PC-3 (cell line): Measurements from ENCODE around the gene NECAP2. TPM values are rescaled to one million over a fixed set of nuclear protein-coding genes. Genes with fewer than 3 reads are reported as not detected.

Experiments used
- ATAC-seq: fragments of 200-7000 bp; cut with Tn5 transposase; 2 replicates; pipeline ENCODE4 v1.9.1; 2020; ENCODE audit warnings: mild to moderate bottlenecking, moderate library complexity
- BruUV-seq: library from RNA; stranded (reverse); fragments of 400-500 nt; replicated peaks from 2 replicates; lab custom pipeline; 2021; lab: Mats Ljungman, UMichigan
- CTCF ChIA-PET: fragments of 300-600 bp; sonication (Branson Sonifier 250); formaldehyde crosslinking; loops from one replicate; lab custom pipeline; 2022; ENCODE audit warnings: antibody characterized with exemption; lab: Charles Lee
- POLR2A ChIA-PET: fragments of 300-600 bp; sonication (Branson Sonifier 250); formaldehyde crosslinking; loops from one replicate; lab custom pipeline; 2022; ENCODE audit warnings: antibody characterized with exemption; ENCODE audit not compliant: unreplicated experiment; lab: Charles Lee
- DNase-seq: peaks from one replicate; pipeline ENCODE4 v3.0.0-alpha.2; 2015
- H2AFZ ChIP-seq: fragments of 300-600 bp; sonication (generic); 2 replicates; pipeline ENCODE4 v1.6.0; 2016; ENCODE audit warnings: antibody characterized with exemption, low read length
- H3F3A ChIP-seq: fragments of 300-600 bp; sonication (generic); one replicate; pipeline ENCODE4 v1.6.0; 2017; ENCODE audit warnings: antibody characterized with exemption, low read length, control low read depth, mild to moderate bottlenecking; ENCODE audit not compliant: unreplicated experiment
- H3K27ac ChIP-seq: fragments of 300-600 bp; sonication (generic); 2 replicates; pipeline ENCODE4 v1.5.1; 2016; ENCODE audit warnings: mild to moderate bottlenecking, low read length
- H3K27me3 ChIP-seq: fragments of 300-600 bp; sonication (generic); 2 replicates; pipeline ENCODE4 v1.6.1; 2016; ENCODE audit warnings: low read length, mixed read lengths
- H3K36me3 ChIP-seq: fragments of 300-600 bp; sonication (generic); 2 replicates; pipeline ENCODE4 v1.6.1; 2016; ENCODE audit warnings: low read depth, mixed run types, low read length, mixed read lengths
- H3K4me1 ChIP-seq: fragments of 300-600 bp; sonication (generic); 2 replicates; pipeline ENCODE4 v1.5.1; 2016; ENCODE audit warnings: low read length; ENCODE audit not compliant: insufficient read depth
- H3K4me2 ChIP-seq: fragments of 300-600 bp; sonication (generic); 2 replicates; pipeline ENCODE4 v1.6.0; 2016; ENCODE audit warnings: low read length
- H3K4me3 ChIP-seq: fragments of 300-600 bp; sonication (generic); 2 replicates; pipeline ENCODE4 v1.5.1; 2016; ENCODE audit warnings: mild to moderate bottlenecking, low read length, mixed read lengths
- H3K79me2 ChIP-seq: fragments of 300-600 bp; sonication (generic); 2 replicates; pipeline ENCODE4 v1.6.1; 2017; ENCODE audit warnings: low read length, mixed read lengths
- H3K9ac ChIP-seq: fragments of 300-600 bp; sonication (generic); 2 replicates; pipeline ENCODE4 v1.6.0; 2016; ENCODE audit warnings: mild to moderate bottlenecking, low read length
- H3K9me2 ChIP-seq: fragments of 300-600 bp; sonication (generic); replicated peaks from 2 replicates; pipeline ENCODE4 v1.6.1; 2016; ENCODE audit warnings: mixed run types, low read length, mixed read lengths
- H3K9me3 ChIP-seq: fragments of 300-600 bp; sonication (generic); 2 replicates; pipeline ENCODE4 v1.6.1; 2016; ENCODE audit warnings: low read length, mixed read lengths
- H4K20me1 ChIP-seq: fragments of 300-600 bp; sonication (generic); 2 replicates; pipeline ENCODE4 v1.6.1; 2016; ENCODE audit warnings: low read length, mixed read lengths
- EZH2 ChIP-seq: fragments of 300-600 bp; sonication (generic); IDR thresholded peaks from one replicate; pipeline ENCODE4 v1.6.1; 2017; ENCODE audit warnings: antibody characterized with exemption, mild to moderate bottlenecking, low read length; ENCODE audit not compliant: unreplicated experiment
- EZH2phosphoT487 ChIP-seq: fragments of 300-600 bp; sonication (generic); IDR thresholded peaks from 2 replicates; pipeline ENCODE4 v1.6.1; 2018; ENCODE audit warnings: mild to moderate bottlenecking, antibody characterized with exemption, low read length, borderline replicate concordance
- intact Hi-C: fragments of 100-400 bp; cut with micrococcal nuclease; formaldehyde crosslinking; loops from 2 replicates; pipeline ENCODE4 v1.9.0; 2023
- total RNA-seq: library from RNA; depleted of rRNA; stranded (reverse); fragments of >200 nt; gene quantifications from 2 replicates; pipeline ENCODE4 v1.2.3, GENCODE V29; 2014
- TF ChIP-seq, protein P1 (sequence below): fragments of 300-600 bp; sonication (generic); conservative IDR thresholded peaks from 2 replicates; pipeline ENCODE4 v1.5.1; 2017; ENCODE audit warnings: antibody characterized with exemption, low read depth, mild to moderate bottlenecking, low read length

The NECAP2 gene
- total RNA-seq, 1 experiment from 2014 or later = 65.0 TPM

DNA sequence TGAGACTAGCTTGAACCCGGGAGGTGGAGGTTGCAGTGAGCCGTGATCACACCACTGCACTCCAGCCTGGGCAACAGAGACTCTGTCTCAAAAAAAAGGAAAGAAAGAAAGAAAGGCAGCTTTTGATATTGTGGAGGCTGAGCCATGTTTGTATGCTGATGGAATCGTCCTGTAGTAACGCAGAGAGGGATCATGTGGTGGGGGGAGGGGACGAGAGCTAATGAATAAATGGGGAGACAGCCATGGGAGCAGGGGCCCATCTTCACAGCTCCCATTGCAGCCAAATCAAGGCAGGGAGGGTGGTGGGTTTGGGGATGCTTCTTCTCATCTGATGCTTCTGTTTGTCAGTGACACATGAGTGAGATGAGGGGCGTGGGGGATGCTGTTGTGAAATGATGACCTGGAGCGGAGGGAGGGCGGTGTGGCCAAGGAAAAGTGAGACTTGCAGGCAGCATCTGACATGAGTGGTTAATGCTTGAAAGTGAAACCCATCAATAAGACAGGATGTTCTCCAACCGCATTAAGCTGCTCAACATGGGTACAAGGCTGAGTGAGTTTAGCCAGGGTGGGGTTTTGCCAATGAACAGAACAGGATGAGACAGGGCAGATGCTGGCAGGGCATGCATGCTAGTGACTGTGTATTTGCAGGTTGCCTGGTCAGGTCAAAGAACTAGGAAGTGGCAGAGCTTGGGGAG, 20.0 kb upstream of the NECAP2 start:
- CTCF ChIA-PET = no interaction called here
- DNase-seq (no peak), ATAC-seq (no peak)
- H3F3A ChIP-seq = no peaks in the 10 kb centered on the region
- no peaks in the 10 kb centered on the region for H3K9me2 ChIP-seq
- no peaks in the 10 kb centered on the region for H3K79me2 ChIP-seq
- no peak overlapping the region for H3K27ac ChIP-seq
- H3K36me3 ChIP-seq = no peaks in the 10 kb centered on the region
- H3K9me3 ChIP-seq = no peaks in the 10 kb centered on the region
- no peak overlapping the region for H3K9ac ChIP-seq
- H3K4me3 ChIP-seq = no peak overlapping the region
- TF ChIP-seq, protein P1, sequence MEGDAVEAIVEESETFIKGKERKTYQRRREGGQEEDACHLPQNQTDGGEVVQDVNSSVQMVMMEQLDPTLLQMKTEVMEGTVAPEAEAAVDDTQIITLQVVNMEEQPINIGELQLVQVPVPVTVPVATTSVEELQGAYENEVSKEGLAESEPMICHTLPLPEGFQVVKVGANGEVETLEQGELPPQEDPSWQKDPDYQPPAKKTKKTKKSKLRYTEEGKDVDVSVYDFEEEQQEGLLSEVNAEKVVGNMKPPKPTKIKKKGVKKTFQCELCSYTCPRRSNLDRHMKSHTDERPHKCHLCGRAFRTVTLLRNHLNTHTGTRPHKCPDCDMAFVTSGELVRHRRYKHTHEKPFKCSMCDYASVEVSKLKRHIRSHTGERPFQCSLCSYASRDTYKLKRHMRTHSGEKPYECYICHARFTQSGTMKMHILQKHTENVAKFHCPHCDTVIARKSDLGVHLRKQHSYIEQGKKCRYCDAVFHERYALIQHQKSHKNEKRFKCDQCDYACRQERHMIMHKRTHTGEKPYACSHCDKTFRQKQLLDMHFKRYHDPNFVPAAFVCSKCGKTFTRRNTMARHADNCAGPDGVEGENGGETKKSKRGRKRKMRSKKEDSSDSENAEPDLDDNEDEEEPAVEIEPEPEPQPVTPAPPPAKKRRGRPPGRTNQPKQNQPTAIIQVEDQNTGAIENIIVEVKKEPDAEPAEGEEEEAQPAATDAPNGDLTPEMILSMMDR = no peak
- POLR2A ChIA-PET = interaction anchor here (0.5 kb wide), 1 partner anchor 203 kb away, joined by 3 read pairs; no protein-coding TSS in a partner anchor
- no peak overlapping the region for H3K4me2 ChIP-seq
- H3K4me1 ChIP-seq = no peaks in the 10 kb centered on the region
- H4K20me1 ChIP-seq = no peaks in the 10 kb centered on the region
- H2AFZ ChIP-seq = no peak overlapping the region
- no peaks in the 10 kb centered on the region for H3K27me3 ChIP-seq
- intact Hi-C loops = no loop called here
- BruUV-seq = no TSS peak

DNA sequence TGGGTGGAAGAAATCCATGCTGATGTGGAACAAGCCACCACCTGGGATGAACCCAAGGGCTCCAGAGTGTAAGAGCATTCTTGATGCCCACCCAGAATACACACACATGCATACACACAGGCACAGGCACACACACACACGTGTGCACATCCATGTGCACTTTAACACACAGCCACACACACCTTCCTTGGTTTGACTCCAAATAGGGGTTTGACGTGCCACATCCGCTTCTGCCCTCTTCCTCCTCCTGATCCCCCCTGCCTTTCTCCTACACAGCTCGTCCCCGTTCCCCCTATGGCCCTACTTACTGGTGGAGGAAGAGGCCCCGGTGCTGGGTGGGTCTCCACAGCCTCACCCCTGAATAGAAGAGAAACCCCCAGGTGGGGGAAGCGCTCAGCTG, 19.3 kb upstream of the NECAP2 start:
- H3K4me3 ChIP-seq = no peak overlapping the region
- H3K9me2 ChIP-seq = no peaks in the 10 kb centered on the region
- no peaks in the 10 kb centered on the region for H3K9me3 ChIP-seq
- intact Hi-C loops = no loop called here
- H3K4me2 ChIP-seq = no peak overlapping the region
- no peak overlapping the region for H2AFZ ChIP-seq
- H3K27me3 ChIP-seq = no peaks in the 10 kb centered on the region
- H3K36me3 ChIP-seq = no peaks in the 10 kb centered on the region
- H3K79me2 ChIP-seq = no peaks in the 10 kb centered on the region
- CTCF ChIA-PET = no interaction called here
- no peaks in the 10 kb centered on the region for H3K4me1 ChIP-seq
- no peaks in the 10 kb centered on the region for H4K20me1 ChIP-seq
- TF ChIP-seq EZH2phosphoT487 (no peak), EZH2 (no peak)
- TF ChIP-seq, protein P1 = no peak
- H3K27ac ChIP-seq = no peak overlapping the region
- no peaks in the 10 kb centered on the region for H3F3A ChIP-seq
- BruUV-seq = no TSS peak
- no peak overlapping the region for H3K9ac ChIP-seq
- POLR2A ChIA-PET = no interaction called here
- DNase-seq (no peak), ATAC-seq (no peak)

DNA sequence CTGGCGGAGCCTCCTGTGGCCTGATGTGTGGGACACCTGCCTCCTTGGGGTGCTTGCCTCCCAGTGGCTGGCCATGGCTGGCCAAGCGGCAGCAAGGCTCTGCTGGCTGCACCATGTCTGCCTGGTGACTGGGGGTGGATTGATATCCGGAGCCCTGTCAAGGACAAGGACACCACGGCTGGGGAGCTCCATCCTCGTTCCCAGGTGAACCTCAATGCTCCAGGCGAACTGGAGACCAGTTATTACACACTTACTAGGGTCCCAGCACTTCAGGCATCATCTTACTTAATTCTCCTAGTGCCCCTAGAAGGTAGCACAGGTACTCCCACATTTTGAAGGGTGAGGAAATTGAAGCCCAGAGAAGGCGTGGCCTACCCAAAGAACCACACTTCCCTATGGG, 18.5 kb upstream of the NECAP2 start:
- Histone ChIP-seq H3K9me3 (no peaks in the 10 kb centered on the region), H3K36me3 (no peaks in the 10 kb centered on the region), H2AFZ (no peak overlapping the region), H3K9me2 (no peaks in the 10 kb centered on the region), H3K9ac (no peak overlapping the region), H3K79me2 (no peaks in the 10 kb centered on the region), H3K27ac (no peak overlapping the region), H3K4me3 (no peak overlapping the region), H3F3A (no peaks in the 10 kb centered on the region), H3K27me3 (no peaks in the 10 kb centered on the region), H3K4me2 (no peak overlapping the region), H3K4me1 (no peaks in the 10 kb centered on the region), H4K20me1 (no peaks in the 10 kb centered on the region)
- TF ChIP-seq, protein P1 = no peak
- no peak for TF ChIP-seq EZH2
- TF ChIP-seq EZH2phosphoT487 = no peak
- no TSS peak for BruUV-seq
- CTCF ChIA-PET = no interaction called here
- POLR2A ChIA-PET = no interaction called here
- ATAC-seq (no peak), DNase-seq (no peak)
- intact Hi-C loops = no loop called here
